D721Med (cell line): ENCODE data around the gene MVK.

Experiments used
- DNase-seq: peaks from one replicate; pipeline ENCODE4 v3.0.0; 2011; ENCODE audit warnings: low spot score; ENCODE audit not compliant: insufficient read length
- FAIRE-seq: peaks from 2 replicates; lab custom pipeline; 2011; peaks lifted over from hg19 to GRCh38; lab: Jason Lieb, UNC
- TF ChIP-seq, protein P1 (sequence below): IDR thresholded peaks from 2 replicates; pipeline ENCODE4 v1.5.1; 2012; ENCODE audit warnings: mild to moderate bottlenecking, control low read depth; ENCODE audit not compliant: insufficient read depth; ENCODE audit errors: missing control alignments

The MVK gene

DNA sequence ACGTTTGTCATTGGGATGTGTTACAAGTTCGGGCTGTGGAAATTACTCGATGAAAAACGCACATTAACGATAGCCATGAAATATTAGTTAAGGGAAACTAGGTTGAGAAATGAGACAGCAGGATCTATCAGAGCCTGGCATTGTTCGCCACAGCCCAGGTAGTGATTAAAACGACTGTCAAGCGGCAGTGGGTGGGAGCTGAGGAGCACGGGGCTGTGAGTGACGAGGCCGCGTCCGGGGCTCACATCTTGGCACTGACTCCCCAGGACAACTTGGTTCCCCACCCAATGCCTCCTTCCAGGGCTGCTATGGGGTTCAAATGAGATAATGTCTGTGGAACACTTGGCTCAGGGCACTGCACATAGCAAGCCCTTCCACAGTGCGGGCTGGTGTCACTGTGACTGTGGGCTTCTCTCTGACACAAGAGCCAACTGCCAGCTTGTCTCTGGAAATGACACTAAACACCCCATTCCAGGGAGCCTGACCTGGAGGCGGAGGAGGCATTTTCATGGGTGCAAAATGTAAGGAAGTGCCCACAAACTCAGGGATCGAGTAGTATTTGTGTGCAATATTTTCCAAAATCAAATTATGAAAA is 19.6 kb upstream of the MVK start:
- TF ChIP-seq, protein P1, sequence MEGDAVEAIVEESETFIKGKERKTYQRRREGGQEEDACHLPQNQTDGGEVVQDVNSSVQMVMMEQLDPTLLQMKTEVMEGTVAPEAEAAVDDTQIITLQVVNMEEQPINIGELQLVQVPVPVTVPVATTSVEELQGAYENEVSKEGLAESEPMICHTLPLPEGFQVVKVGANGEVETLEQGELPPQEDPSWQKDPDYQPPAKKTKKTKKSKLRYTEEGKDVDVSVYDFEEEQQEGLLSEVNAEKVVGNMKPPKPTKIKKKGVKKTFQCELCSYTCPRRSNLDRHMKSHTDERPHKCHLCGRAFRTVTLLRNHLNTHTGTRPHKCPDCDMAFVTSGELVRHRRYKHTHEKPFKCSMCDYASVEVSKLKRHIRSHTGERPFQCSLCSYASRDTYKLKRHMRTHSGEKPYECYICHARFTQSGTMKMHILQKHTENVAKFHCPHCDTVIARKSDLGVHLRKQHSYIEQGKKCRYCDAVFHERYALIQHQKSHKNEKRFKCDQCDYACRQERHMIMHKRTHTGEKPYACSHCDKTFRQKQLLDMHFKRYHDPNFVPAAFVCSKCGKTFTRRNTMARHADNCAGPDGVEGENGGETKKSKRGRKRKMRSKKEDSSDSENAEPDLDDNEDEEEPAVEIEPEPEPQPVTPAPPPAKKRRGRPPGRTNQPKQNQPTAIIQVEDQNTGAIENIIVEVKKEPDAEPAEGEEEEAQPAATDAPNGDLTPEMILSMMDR: no peak
- DNase-seq: no peak
- no peak for FAIRE-seq

DNA sequence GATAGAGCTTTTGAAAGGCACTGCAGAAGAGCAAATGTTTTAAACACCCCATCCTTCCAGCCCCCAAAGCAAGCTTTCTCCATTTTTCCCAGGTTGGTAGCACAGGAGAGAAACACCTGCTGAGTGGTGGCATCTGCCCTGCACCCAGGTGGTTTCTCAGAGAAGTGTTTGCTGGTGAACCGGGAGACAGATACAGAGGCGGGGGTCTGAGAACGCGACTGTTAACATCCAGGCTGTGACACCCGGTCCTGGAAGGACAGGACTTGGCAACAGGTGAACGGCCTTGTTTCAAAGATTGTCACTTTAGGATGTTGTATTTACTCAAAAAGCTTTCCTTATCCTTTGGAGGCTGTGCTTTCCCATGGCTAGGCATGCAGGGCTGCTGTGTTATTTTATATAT is 18.8 kb upstream of the MVK start:
- TF ChIP-seq, protein P1: no peak
- no peak for FAIRE-seq
- DNase-seq: no peak

DNA sequence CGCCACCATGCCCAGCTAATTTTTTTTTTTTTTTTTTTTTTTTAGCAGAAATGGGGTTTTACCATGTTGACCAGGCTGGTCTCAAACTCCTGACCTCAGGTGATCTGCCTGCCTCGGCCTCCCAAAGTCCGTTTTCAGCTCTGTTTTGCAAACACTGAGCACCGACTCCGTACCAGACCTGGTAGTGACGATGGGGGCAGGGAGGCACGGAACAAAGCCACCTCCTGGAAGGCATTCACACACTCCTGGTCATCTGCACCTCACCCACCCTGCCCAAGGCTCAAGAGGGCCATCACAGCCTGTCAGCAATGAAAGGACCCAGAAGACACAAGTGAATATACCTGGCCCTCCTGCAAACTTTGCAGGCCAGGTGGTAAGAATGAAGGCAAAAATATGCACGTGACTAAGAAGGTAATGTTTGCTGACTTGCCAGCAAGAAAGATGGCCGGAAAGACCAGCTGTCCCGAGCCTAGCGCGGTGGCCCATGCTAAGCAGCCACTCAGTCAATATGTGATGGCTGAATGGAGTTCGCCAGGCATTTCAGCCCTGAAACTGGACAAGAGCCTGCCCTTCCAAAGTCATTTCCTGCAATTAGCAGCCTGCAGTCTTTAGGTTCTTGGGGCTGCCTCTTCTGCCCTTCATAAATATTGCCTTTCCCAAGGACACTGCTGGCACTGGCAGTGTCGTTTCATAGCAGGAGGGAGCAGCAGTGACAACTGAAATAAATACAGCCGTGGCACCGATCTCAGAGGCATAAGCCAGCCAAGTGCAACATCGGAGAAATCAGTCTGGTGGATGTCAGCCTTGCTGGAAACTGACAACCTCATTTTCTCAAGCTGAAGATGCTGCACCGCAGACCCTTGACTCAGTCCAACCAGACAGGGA is 17.9 kb upstream of the MVK start:
- no peak for FAIRE-seq

DNA sequence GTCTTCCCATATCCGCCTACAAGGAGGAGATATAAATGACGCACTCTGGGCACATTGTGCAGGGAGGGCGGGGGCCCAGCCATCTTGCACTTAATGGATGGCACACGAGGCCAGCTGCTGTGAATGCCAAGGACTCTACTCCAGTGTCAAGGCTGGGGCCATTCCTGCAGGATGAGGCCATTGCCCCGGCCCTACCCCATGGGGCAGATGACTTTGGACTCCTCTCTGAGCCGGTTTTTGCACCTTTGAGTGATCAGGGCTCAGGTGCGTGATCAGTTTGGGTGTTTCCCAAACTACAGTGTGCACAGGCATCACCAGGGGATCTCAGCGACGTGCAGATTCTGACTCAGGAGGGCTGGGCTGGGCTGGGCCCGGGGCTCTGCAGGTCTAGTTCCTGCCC is 16.4 kb upstream of the MVK start:
- TF ChIP-seq, protein P1: no peak
- no peak for FAIRE-seq
- no peak for DNase-seq

More for the DNA sequence above, 17.9 kb upstream of the MVK start:
- DNase-seq: no peak
- TF ChIP-seq, protein P1: no peak

DNA sequence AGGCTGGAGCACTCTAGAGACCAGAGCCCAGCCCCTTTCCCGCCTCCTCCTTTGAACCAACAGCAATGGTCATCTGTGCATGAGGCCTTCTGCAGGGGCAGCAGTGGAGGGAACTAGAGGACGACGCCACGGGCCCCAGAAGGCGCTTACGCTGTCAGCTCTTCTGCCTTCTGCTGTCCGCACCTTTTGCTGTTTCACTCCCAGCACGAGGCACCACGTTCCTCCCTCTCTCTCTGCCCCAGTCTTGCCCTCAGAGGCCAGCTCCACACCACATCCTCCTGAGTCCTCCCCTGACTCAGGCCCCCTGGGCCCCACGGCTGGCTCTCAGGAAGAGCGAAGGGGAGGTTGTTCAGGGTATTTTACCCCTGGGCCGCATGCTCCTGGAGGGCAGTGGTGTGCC is 15.8 kb upstream of the MVK start:
- DNase-seq: no peak
- FAIRE-seq: no peak
- TF ChIP-seq, protein P1: no peak

DNA sequence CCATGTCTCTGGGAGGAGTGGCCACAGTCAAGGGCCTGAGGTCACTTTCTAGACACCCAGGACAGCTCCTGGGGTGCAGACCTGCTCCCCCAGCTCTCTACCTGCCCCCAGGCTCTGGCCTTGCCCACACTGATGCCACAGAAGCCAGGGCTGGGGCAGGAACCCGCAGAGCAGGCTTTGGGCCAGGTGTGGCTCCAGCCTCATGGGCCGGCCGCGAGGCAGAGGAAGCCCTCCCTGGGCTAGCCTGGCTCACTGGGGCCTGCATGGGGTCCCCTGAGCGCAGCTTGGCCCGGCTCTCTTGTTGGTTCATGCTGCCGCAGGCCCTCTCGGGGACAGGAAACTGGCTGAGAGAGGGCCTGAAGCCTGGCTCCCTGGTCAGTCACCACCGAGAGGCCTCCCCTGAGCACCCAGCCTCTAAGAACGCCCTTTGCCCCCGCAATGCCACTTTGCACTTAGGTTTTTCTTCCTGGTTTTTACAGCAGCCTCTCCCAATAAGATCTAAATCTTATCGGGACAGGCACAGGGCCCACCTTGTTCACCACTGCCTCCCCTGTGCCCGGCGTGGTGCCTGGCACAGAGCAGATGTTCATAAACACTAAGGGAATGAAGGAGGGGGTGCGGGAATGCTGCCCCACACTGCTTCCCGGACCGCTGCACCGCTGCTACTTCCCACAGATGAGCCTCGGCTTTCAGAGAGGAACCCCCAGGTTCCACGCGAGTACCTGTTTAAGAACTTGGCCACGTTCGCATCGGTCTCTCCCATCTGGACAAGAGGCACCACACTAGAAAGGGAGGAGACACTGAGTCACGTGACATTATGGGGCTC is 15.0 kb upstream of the MVK start:
- TF ChIP-seq, protein P1: no peak
- FAIRE-seq: no peak
- DNase-seq: no peak
